GM04503 (cell line): ENCODE measurements around the gene DLK2.
"Not testable (repeated sequence)": the region's sequence is repeated elsewhere in the genome, so short reads cannot be mapped to it uniquely, and the experiment has no call there.

Experiments used
- DNase-seq: peaks from one replicate; pipeline ENCODE4 v3.0.0-alpha.2; 2012; ENCODE audit warnings: low read depth

Gene DLK2

GRCh38 chr6:43455531-43456428 lies at the start of gene DLK2:
Gene DLK2 (minus strand): TSS chr6:43455548. CDS start chr6:43454825, 723 bp downstream.
- no peak for DNase-seq

- DNase-seq = no peak
These were observed 48.1 kb upstream of the DLK2 start for GRCh38 chr6:43503443-43503842.

- no peak for DNase-seq
These were observed 47.3 kb upstream of the DLK2 start for GRCh38 chr6:43502666-43503065.

GRCh38 chr6:43500921-43501320 lies 45.6 kb upstream of the DLK2 start:
- no peak for DNase-seq

- DNase-seq = no peak
These were observed 43.9 kb upstream of the DLK2 start for GRCh38 chr6:43499028-43499815.

GRCh38 chr6:43498291-43498690 lies 42.9 kb upstream of the DLK2 start:
- DNase-seq = not testable (repeated sequence)

- no peak for DNase-seq
These were observed 42.3 kb upstream of the DLK2 start for GRCh38 chr6:43497689-43498088.

- DNase-seq = no peak
These were observed 41.7 kb upstream of the DLK2 start for GRCh38 chr6:43497129-43497396.

- DNase-seq = no peak
These were observed 41.2 kb upstream of the DLK2 start for GRCh38 chr6:43496370-43497128.

GRCh38 chr6:43495409-43495941 lies 40.1 kb upstream of the DLK2 start:
- DNase-seq = no peak

GRCh38 chr6:43494766-43495165 lies 39.4 kb upstream of the DLK2 start:
- DNase-seq = no peak

- DNase-seq = no peak
These were observed 39.0 kb upstream of the DLK2 start for GRCh38 chr6:43494321-43494720.

GRCh38 chr6:43493833-43494232 lies 38.5 kb upstream of the DLK2 start:
- no peak for DNase-seq

- DNase-seq = no peak
These were observed 37.9 kb upstream of the DLK2 start for GRCh38 chr6:43493230-43493629.

GRCh38 chr6:43492673-43493072 lies 37.3 kb upstream of the DLK2 start:
- no peak for DNase-seq

- DNase-seq = peak; percentile 33
These were observed 36.7 kb upstream of the DLK2 start for GRCh38 chr6:43491750-43492661.

- DNase-seq = no peak
These were observed 35.2 kb upstream of the DLK2 start for GRCh38 chr6:43490523-43490939.

GRCh38 chr6:43489277-43490072 lies 34.1 kb upstream of the DLK2 start:
- DNase-seq = no peak

- DNase-seq = no peak
These were observed 33.4 kb upstream of the DLK2 start for GRCh38 chr6:43488667-43489276.
